ENCODE results near the gene ENPEP. TPM values are rescaled to one million over a fixed set of nuclear protein-coding genes. Genes with fewer than 3 reads are reported as not detected.

The ENPEP gene
- polyA plus RNA-seq, 1 donor (not counting 4 experiments of a cell fraction or from before 2014, with no cell fraction given) = not detected

DNA sequence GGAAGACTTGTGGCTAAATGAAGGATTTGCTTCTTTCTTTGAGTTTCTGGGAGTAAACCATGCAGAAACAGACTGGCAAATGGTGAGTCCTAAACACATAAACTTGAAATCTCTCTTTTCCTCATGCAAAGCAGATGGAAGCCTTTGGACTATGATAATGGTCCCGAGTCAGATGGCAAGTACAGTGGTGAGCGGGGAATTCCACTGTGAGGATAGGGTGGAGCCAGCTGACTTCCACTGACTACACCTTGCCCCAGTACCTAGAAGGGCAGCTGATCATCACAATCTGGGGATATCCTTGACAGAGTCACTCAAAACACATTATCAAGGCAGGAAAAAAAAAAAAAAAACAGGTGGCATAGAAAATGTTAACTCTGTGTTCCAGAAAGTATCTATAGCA lies 34.3 kb downstream of the ENPEP start:
- Histone ChIP-seq H4K20me1 (ENCODE audit: control insufficient read depth, extremely low read depth, insufficient read depth, low read length) (no peaks in the 10 kb centered on the region), H3K9ac (ENCODE audit: control insufficient read depth, extremely low read depth, insufficient read depth, low read length) (no peak overlapping the region), H3K4me3 (ENCODE audit: control insufficient read depth in 2 of 3, extremely low read depth in 1 of 3, insufficient read depth in 2 of 3, low read depth in 1 of 3, low read length in 3 of 3) (no peak overlapping the region), H3K36me3 (ENCODE audit: control insufficient read depth in 2 of 2, extremely low read depth in 1 of 2, insufficient read depth in 2 of 2, low read length in 2 of 2) (no peaks in the 10 kb centered on the region), H3K4me2 (ENCODE audit: control insufficient read depth, extremely low read depth, insufficient read depth, low read depth, low read length) (no peak overlapping the region), H2AFZ (ENCODE audit: control insufficient read depth, low read length) (no peak overlapping the region), H3K4me1 (ENCODE audit: control insufficient read depth, extremely low read depth, insufficient read depth, low read length) (no peaks in the 10 kb centered on the region), H3K27me3 (ENCODE audit: control insufficient read depth, extremely low read depth, insufficient read depth, low read length) (no peaks in the 10 kb centered on the region), H3K27ac (ENCODE audit: control insufficient read depth, insufficient read depth, low read length) (no peak overlapping the region), H3K9me1 (ENCODE audit: control insufficient read depth, extremely low read depth, insufficient read depth, low read length) (no peaks in the 10 kb centered on the region), H3K9me3 (ENCODE audit: control insufficient read depth, low read depth, low read length) (no peaks in the 10 kb centered on the region), H3K79me2 (ENCODE audit: control insufficient read depth, insufficient read depth, low read length) (no peaks in the 10 kb centered on the region)
- TF ChIP-seq EZH2 (IDR thresholded peaks at IDR 0.05; ENCODE audit: low read length) = no peak
- TF ChIP-seq, protein P1, sequence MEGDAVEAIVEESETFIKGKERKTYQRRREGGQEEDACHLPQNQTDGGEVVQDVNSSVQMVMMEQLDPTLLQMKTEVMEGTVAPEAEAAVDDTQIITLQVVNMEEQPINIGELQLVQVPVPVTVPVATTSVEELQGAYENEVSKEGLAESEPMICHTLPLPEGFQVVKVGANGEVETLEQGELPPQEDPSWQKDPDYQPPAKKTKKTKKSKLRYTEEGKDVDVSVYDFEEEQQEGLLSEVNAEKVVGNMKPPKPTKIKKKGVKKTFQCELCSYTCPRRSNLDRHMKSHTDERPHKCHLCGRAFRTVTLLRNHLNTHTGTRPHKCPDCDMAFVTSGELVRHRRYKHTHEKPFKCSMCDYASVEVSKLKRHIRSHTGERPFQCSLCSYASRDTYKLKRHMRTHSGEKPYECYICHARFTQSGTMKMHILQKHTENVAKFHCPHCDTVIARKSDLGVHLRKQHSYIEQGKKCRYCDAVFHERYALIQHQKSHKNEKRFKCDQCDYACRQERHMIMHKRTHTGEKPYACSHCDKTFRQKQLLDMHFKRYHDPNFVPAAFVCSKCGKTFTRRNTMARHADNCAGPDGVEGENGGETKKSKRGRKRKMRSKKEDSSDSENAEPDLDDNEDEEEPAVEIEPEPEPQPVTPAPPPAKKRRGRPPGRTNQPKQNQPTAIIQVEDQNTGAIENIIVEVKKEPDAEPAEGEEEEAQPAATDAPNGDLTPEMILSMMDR (optimal IDR thresholded peaks at IDR 0.05 in 1 of 3, IDR thresholded peaks at IDR 0.05 in 1 of 3, conservative IDR thresholded peaks at IDR 0.05 in 1 of 3; ENCODE audit: extremely low read depth in 1 of 3, insufficient read depth in 2 of 3, low read length in 3 of 3) = no peak
- FAIRE-seq = no peak
- DNase-seq (ENCODE audit: low read depth, low spot score) = no peak
- dilution Hi-C loops (cut with MboI; ENCODE audit: extremely low pct_ligation_motif_present, low sequenced_read_pairs) = loop anchor here (25.0 kb wide), 1 partner anchor 473 kb away; no protein-coding TSS in a partner anchor

DNA sequence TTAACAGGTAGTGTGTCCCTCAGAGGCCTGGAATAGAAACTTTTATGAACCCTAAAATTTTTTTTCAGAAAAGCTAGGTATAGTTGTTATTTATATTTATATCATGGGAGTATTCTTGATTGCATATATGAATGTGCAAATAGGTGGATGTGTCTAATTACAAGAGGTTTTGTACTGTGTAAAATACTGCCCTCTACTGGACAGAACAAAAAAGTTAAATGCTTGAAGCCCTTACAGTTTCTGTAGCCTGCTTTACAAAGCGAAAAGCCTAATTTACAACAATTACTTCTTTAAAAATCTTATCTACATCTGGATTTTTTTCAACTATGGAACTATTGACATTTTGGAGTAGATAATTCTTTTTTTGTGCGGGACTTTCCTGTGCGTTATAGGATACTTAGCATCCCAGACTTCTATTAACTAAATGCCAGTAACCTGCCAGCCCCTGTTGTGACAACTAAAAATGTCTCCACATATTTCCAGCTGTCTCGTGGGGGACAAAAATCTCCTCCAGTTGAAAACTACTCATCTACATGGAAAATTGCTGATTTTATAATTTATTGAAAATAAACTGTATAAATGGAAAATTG lies 35.1 kb downstream of the ENPEP start:
- H3K4me2 ChIP-seq (ENCODE audit: control insufficient read depth, extremely low read depth, insufficient read depth, low read depth, low read length) = no peak overlapping the region
- no peak for FAIRE-seq
- no peak overlapping the region for H2AFZ ChIP-seq (ENCODE audit: control insufficient read depth, low read length)
- no peak overlapping the region for H3K4me3 ChIP-seq (ENCODE audit: control insufficient read depth in 2 of 3, extremely low read depth in 1 of 3, insufficient read depth in 2 of 3, low read depth in 1 of 3, low read length in 3 of 3)
- no peaks in the 10 kb centered on the region for H3K9me1 ChIP-seq (ENCODE audit: control insufficient read depth, extremely low read depth, insufficient read depth, low read length)
- dilution Hi-C loops (cut with MboI; ENCODE audit: extremely low pct_ligation_motif_present, low sequenced_read_pairs) = loop anchor here (25.0 kb wide), 1 partner anchor 474 kb away; no protein-coding TSS in a partner anchor
- H3K36me3 ChIP-seq (ENCODE audit: control insufficient read depth in 2 of 2, extremely low read depth in 1 of 2, insufficient read depth in 2 of 2, low read length in 2 of 2) = no peaks in the 10 kb centered on the region
- peak; percentile 42 for DNase-seq (ENCODE audit: low read depth, low spot score)
- no peaks in the 10 kb centered on the region for H4K20me1 ChIP-seq (ENCODE audit: control insufficient read depth, extremely low read depth, insufficient read depth, low read length)
- no peaks in the 10 kb centered on the region for H3K27me3 ChIP-seq (ENCODE audit: control insufficient read depth, extremely low read depth, insufficient read depth, low read length)
- peaks cover 5% of the 10 kb centered on the region for H3K4me1 ChIP-seq (ENCODE audit: control insufficient read depth, extremely low read depth, insufficient read depth, low read length)
- H3K27ac ChIP-seq (ENCODE audit: control insufficient read depth, insufficient read depth, low read length) = no peak overlapping the region
- H3K9me3 ChIP-seq (ENCODE audit: control insufficient read depth, low read depth, low read length) = no peaks in the 10 kb centered on the region
- H3K79me2 ChIP-seq (ENCODE audit: control insufficient read depth, insufficient read depth, low read length) = no peaks in the 10 kb centered on the region
- TF ChIP-seq EZH2 (IDR thresholded peaks at IDR 0.05; ENCODE audit: low read length) = no peak
- TF ChIP-seq, protein P1 (optimal IDR thresholded peaks at IDR 0.05 in 1 of 3, IDR thresholded peaks at IDR 0.05 in 1 of 3, conservative IDR thresholded peaks at IDR 0.05 in 1 of 3; ENCODE audit: extremely low read depth in 1 of 3, insufficient read depth in 2 of 3, low read length in 3 of 3) = peak in 2 of 3 experiments; percentile 36 to 45
- no peak overlapping the region for H3K9ac ChIP-seq (ENCODE audit: control insufficient read depth, extremely low read depth, insufficient read depth, low read length)
